Measurements from ENCODE around the gene CREB3L2.

GRCh38 chr7:137879357-137880158 lies 122.3 kb downstream of the CREB3L2 start:
- no peak for TF ChIP-seq CTCF (IDR thresholded peaks at IDR 0.05)
- TF ChIP-seq POLR2A (IDR thresholded peaks at IDR 0.05), result no peak

Measured in lower leg skin (tissue), 3 donors.